Stimulated activated CD8-positive, alpha-beta memory T cell treated with anti-CD3 and anti-CD28 coated beads, Interleukin-12 subunit alpha, Interleukin-12 subunit beta, amount 100 ng/mL, for 24 hours (primary cell): Measurements from ENCODE around the gene DXO.
"Not testable (repeated sequence)": the region's sequence is repeated elsewhere in the genome, so short reads cannot be mapped to it uniquely, and the experiment has no call there.

ENCODE experiments used
- DNase-seq: peaks from one replicate; pipeline ENCODE4 v3.0.0-alpha.2; 2020; ENCODE audit errors: extremely low read depth

DXO gene

DNA sequence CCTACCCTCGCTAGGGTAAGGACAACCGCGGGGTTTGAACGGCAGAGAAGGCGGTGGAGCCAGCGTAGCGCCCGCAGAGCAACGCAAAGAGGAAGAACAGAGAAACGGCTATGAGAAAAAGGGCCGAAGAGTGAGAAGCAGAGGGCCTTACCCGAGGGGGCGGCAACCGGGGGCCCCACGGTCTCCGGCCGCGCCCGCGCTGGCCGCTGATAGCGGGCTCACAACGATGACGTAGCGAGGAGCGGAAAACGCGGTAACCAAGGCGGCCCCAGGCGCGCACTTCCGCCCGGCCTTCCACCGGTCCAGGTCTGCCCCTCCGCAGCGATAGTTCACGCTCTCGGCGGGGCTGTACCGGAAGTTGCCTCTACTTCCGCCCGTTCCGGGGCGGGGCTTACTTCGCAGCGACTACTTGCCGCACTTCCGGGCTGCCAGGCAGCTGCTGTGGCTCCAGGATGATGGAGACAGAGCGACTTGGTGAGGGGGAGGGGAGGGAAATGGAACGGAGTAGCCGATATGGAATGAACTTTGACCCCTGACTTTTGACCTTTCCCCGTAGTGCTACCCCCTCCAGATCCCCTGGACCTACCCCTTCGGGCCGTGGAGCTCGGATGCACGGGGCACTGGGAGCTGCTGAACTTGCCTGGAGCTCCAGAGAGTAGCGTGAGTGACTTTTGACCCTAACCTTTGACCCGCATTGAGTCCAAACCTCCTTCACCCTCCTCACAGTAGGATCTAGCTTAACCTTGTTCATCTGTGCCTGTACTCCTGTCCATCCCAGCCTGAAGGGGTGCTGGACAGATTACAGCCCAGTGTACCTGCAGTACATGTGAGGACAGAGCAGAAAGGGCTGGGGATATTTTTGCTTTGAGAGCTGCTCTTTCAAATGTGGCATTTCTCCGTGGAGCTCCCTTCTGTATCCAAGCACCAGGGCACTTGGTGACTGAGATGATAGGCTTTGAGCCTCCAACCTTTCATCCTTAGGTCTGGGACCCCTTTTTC, 12.9 kb downstream of the DXO start, which contains the start of the genes NELFE and SKIC2:
TSS of gene NELFE (minus strand) at position 231 of the 999 bp plus-strand sequence. CDS start 525 bp downstream, outside the sequence.
TSS of gene SKIC2 (plus strand) at position 435 of the 999 bp plus-strand sequence. CDS start at position 453, 18 bp downstream.
- peak; percentile 95 for DNase-seq

DNA sequence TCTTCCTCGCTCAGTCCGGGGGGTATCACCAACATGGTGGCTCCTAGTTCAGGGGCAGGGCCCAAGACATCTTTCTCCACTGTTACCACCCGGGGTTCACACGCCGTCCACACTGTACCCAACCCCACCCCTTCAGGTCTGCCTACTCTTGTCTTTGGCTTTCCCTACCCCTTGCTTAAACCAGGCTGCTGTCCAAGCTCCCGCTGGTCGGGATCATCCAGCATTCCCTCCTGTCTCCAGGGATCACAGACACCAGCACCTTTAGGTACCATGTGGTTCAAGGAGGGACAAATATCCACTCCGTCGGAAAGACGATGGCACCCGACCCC, 13.6 kb downstream of the DXO start:
- DNase-seq: no peak

- no peak for DNase-seq
Observed at GRCh38 chr6:31956796-31957195, 15.1 kb downstream of the DXO start.

- no peak for DNase-seq
Observed at GRCh38 chr6:31954511-31954910, 17.4 kb downstream of the DXO start.

DNA sequence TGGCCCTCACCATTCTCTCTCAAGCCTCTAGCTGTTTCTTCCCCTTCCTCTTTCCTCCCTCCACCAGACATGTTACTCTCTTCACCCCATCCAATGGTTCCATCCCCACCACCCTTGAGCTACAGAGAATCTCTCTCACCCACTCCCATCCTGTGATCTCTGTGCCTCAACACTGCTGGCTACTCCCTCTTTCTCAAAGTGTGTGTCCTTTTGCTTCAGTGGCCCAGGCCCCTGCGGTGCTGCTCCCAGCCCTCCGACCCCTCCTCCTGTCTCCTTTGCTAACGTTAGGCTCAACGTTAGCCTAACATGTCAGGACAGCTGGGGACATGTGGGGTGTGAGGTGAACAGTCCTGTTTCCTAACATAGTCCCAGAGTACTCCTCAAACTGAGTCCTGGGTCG, 19.0 kb downstream of the DXO start:
- DNase-seq: no peak

- no peak for DNase-seq
Observed at GRCh38 chr6:31952140-31952805, 19.7 kb downstream of the DXO start.

- no peak for DNase-seq
Observed at GRCh38 chr6:31949926-31950548, 21.9 kb downstream of the DXO start.

DNA sequence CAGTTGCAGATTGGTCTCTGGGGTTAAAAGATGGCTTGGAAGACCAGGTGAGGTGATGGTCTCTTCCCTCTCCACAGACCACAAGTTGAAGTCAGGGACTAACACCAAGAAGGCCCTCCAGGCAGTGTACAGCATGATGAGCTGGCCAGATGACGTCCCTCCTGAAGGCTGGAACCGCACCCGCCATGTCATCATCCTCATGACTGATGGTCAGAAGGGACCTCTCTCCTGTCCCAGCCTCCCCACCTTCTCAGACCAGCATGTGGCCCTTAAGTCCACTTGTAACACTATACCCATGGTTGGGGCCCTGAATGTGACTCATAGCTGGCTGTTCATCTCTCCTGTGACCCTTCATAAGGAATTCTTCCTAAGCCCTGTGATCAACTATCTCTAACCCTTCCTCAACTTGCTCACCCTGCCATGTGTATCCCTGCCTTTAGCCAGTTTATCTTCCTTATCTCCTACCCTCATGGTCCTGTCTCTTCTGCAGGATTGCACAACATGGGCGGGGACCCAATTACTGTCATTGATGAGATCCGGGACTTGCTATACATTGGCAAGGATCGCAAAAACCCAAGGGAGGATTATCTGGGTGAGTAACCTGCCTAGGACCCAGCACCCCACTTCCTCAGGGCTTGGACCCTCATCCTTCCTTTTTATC, 23.1 kb downstream of the DXO start:
- no peak for DNase-seq

DNA sequence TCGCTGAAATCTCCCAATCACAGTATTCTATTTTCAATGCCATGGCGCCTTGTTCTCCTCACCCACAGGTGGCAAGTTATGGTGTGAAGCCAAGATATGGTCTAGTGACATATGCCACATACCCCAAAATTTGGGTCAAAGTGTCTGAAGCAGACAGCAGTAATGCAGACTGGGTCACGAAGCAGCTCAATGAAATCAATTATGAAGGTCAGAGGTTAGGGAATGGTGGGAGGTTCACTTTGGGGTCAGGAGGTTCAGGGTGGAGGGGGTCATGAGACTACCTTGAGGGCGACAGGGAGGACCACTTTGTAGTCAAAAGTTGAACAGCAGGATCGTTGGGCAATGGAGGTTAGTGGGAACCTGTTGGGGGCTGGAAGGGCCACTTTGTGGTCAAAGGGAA, 23.6 kb downstream of the DXO start:
- no peak for DNase-seq

DNA sequence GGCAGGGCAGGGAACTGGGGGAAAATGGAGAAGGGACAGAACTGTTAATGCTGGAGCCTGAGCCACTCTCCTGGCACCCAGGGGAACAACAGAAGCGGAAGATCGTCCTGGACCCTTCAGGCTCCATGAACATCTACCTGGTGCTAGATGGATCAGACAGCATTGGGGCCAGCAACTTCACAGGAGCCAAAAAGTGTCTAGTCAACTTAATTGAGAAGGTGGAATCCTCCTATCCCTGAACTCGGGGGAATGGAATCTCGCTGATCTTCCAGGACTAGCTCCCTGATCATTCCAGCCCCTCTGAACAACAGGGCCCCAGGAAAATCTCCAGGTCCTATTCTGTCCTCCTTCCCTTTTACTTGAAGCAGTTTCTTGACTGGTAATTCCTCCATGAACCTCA, 24.1 kb downstream of the DXO start:
- no peak for DNase-seq

DNA sequence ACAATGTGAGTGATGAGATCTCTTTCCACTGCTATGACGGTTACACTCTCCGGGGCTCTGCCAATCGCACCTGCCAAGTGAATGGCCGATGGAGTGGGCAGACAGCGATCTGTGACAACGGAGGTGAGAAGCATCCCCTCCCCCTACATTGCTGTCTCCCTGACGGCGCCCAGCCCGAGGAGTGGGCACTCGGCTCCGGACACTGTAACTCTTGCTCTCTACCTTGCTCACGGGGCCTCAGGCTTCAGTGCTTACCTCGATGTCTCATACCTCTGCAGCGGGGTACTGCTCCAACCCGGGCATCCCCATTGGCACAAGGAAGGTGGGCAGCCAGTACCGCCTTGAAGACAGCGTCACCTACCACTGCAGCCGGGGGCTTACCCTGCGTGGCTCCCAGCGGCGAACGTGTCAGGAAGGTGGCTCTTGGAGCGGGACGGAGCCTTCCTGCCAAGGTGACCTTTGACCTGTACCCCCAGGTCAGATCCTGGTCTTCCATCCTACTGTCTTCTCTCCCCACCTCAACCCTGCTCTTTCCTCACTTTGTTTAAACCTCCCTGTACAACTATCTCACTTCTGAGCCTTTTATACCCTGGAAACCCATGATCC, 24.8 kb downstream of the DXO start:
- no peak for DNase-seq

- DNase-seq: no peak
Observed at GRCh38 chr6:31946370-31946885, 25.5 kb downstream of the DXO start.

DNA sequence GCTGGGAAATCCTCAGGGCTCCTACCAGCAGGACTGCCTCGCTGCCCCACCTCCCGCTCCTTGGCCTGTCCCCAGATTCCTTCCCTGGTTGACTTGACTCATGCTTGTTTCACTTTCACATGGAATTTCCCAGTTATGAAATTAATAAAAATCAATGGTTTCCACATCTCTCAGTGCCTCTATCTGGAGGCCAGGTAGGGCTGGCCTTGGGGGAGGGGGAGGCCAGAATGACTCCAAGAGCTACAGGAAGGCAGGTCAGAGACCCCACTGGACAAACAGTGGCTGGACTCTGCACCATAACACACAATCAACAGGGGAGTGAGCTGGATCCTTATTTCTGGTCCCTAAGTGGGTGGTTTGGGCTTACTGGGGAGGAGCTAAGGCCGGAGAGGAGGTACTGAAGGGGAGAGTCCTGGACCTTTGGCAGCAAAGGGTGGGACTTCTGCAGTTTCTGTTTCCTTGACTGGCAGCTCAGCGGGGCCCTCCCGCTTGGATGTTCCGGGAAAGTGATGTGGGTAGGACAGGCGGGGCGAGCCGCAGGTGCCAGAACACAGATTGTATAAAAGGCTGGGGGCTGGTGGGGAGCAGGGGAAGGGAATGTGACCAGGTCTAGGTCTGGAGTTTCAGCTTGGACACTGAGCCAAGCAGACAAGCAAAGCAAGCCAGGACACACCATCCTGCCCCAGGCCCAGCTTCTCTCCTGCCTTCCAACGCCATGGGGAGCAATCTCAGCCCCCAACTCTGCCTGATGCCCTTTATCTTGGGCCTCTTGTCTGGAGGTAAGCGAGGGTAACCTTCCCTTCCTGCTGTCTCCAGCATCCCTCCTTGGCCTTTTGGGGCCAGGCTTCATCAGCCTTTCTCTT, 26.2 kb downstream of the DXO start, which contains the start of gene CFB:
TSS of gene CFB (plus strand) at position 589 of the 863 bp plus-strand sequence. CDS start at position 716, 127 bp downstream.
- no peak for DNase-seq

DNA sequence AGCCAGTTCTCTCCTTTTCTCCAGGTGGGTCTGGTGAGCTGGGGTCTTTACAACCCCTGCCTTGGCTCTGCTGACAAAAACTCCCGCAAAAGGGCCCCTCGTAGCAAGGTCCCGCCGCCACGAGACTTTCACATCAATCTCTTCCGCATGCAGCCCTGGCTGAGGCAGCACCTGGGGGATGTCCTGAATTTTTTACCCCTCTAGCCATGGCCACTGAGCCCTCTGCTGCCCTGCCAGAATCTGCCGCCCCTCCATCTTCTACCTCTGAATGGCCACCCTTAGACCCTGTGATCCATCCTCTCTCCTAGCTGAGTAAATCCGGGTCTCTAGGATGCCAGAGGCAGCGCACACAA, 26.8 kb downstream of the DXO start:
- no peak for DNase-seq

GRCh38 chr6:31943742-31944141, 28.2 kb downstream of the DXO start:
- no peak for DNase-seq

DNA sequence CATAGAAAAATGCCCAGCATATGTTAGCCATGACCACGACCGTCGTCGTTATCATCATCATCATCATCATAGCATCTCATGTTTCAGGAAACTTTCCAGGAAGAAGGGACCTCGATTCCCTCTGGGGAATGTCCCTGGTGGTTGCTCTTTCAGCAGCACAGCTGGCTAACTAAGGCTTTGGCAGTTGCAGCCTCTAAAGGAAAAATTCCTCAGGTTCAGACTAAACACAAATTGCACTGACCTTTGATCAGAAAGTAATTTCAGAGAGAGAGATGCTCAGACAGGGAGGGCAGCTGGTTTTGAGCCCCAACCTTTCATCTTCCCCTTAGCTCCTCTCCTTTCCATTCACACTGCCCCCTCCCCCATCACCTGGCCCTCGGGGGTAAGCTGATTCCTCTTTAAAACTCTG, 31.7 kb downstream of the DXO start:
- DNase-seq: no peak

DNA sequence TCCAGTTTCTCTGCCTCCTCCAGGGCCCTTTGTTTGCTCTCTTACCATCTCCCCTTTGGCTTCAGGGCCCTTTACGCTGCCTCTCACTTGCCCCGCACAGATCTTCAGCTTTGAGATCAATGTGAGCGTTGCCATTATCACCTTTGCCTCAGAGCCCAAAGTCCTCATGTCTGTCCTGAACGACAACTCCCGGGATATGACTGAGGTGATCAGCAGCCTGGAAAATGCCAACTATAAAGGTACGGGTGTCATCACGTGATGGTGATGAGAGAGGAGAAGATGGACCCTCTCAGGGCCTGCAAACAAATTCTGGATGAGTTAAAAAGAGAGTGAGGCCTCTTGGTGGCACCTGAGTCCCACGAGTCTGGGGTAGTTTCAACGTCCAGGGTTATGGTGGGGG, 36.1 kb downstream of the DXO start:
- no peak for DNase-seq

DNA sequence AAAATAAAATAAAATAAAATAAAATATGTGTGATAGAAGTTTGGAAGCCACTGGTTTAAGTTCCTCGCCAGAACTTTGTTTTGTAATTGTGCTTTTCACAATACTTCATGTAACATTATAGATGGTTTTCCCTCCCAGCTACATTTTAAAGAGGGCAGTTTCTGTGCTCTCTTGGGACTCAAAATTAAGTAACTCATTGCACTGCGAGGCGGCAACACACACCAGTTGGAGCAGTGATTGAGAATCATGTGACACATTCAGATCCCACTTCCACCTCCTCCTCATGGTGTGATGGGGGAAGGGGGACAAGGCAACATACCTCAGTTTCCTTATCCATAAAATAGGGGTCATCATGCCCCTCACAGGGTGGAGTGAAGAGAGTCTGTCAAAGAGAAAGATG, 36.9 kb downstream of the DXO start:
- no peak for DNase-seq

DNA sequence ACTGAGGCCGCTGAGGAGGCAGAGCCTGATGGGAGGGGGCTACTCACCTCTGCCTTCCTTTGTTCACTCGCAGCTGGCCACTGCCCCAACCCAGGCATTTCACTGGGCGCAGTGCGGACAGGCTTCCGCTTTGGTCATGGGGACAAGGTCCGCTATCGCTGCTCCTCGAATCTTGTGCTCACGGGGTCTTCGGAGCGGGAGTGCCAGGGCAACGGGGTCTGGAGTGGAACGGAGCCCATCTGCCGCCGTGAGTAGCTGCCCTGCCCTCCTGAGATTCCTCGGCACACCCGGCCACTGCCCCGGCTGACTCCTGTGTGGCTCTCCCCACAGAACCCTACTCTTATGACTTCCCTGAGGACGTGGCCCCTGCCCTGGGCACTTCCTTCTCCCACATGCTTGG, 38.4 kb downstream of the DXO start:
- no peak for DNase-seq

GRCh38 chr6:31932137-31932536, 39.8 kb downstream of the DXO start:
- DNase-seq: not testable (repeated sequence)
